Activated CD4-positive, alpha-beta T cell treated with anti-CD3 and anti-CD28 coated beads, Interleukin-2, amount 50 U/mL, for 1 hour (primary cell): ENCODE data around the gene DPP6.

Experiments used
- DNase-seq: peaks from one replicate; pipeline ENCODE4 v3.0.0-alpha.2; 2020

DPP6 gene

GRCh38 chr7:154869436-154869835 is 817.2 kb downstream of the DPP6 start:
- DNase-seq, result no peak

DNA sequence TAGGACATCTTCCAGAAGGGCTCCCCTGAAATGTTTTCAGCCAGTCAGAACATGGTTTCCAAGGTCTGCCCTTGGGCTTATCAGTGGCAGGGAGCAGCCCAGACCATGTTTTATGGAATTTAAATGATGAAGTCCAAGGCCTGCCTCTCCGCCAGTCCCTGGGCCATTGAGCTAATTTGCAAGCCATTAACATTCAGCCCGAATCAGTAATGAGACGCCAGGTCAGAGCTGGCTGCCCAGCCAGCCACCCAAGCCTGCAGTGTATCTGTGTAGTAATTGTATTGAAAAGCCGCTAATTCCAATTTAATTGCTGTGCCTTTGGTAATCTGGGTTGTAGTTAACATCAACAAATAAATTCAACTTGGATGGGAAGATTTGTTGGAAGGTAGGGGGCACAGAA is 819.3 kb downstream of the DPP6 start:
- DNase-seq, result no peak

GRCh38 chr7:154871928-154872750 is 819.9 kb downstream of the DPP6 start:
- no peak for DNase-seq

- DNase-seq, result no peak
Observed at GRCh38 chr7:154872811-154873499, 820.8 kb downstream of the DPP6 start.

GRCh38 chr7:154873500-154874121 is 821.4 kb downstream of the DPP6 start:
- no peak for DNase-seq

DNA sequence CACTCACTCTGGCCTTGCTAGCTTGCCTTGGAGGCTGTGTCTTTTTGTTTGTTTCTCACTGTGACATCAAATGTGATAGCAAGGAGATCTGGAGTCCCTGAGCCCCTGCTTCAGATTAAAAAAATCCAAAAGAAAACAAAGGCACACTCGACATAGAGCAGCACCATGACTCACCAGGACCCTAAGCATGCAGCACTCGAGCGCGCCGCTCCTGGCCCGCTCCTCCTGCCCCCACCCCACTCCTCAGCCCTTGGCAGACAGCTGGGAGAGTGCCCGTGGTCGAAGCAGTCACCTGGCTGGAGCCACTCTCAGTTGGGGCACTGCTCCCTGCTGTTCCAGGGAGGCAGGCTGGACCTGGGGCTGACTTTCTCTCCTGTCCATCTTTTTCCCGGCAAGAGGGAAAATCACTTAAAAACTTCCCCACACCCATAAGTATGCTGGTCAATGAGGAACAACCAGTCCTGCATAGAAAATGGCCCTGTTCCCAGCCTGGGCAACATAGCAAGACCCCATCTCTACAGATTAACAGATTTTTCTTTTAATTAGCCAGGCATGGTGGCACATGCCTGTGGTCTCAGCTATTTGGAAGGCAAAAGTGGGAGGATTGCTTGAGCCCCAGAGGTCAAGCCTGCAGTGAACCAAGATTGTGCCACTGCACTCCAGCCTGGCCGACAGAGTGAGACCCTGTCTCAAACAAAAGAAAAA is 822.4 kb downstream of the DPP6 start:
- no peak for DNase-seq

DNA sequence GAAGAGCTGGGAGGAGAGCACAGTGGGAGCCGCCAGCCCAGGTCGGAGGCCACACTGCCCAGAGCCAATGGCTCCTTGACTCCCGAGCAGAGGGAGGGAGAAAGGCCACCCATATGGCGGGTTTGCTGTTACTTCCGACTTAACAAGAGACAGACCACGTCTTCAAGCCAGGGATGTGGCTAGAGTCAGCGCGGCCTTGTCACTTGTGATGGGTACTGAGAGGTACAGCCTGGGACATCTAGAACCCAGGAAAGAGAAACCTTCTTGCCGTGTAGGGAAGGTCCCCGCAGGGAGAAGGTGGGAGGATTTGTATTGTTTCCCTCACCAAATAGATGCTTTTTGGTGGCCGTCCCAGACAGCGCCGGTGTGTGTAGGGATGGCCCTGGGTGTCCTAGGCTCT is 823.1 kb downstream of the DPP6 start:
- DNase-seq, result no peak

- DNase-seq, result no peak
Observed at GRCh38 chr7:154876516-154876915, 824.3 kb downstream of the DPP6 start.

DNA sequence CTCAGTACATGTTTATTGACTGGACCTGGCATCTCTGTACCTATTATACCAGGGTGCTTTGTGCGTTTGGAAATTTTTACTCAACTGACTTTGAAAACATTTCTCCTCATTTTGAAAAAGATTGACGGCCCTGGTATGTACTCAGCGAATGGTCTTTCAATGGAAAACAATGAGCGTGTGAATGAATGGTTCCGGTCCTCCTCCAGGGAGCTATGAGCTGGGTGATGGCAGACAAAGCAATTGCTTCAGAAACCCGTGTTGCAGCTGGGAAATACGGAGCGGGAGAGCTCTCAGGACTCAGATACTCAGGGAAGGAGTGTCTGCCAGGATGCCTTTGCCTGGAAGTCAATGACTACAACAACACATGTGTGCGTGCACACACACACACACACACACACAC is 824.8 kb downstream of the DPP6 start:
- no peak for DNase-seq

- DNase-seq, result no peak
Observed at GRCh38 chr7:154879629-154880028, 827.4 kb downstream of the DPP6 start.

- DNase-seq, result no peak
Observed at GRCh38 chr7:154880513-154880912, 828.3 kb downstream of the DPP6 start.

- no peak for DNase-seq
Observed at GRCh38 chr7:154881026-154881425, 828.8 kb downstream of the DPP6 start.

DNA sequence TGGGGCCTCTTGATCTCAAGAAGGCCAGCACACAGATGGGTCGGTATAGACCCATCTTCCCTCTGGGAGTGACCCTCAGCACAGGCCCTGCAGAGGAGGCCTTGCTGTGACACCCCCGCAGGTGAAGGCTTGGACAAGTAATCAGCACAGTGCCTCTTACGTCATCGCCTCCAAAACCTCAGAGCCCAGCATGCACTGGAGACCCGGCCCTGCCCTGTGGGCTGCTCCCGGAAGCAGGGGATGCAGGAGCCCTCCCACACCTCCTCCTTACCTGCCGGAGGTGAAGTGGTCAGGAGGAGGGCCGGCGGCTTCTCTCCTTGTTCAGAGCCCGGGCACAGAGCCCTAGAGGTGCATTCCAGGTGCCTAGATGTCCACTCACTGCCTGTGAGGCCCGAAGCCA is 829.3 kb downstream of the DPP6 start:
- no peak for DNase-seq

GRCh38 chr7:154882931-154883474 is 830.8 kb downstream of the DPP6 start:
- DNase-seq, result no peak

- no peak for DNase-seq
Observed at GRCh38 chr7:154884348-154884920, 832.2 kb downstream of the DPP6 start.

GRCh38 chr7:154886591-154886990 is 834.4 kb downstream of the DPP6 start:
- DNase-seq, result no peak

GRCh38 chr7:154888690-154889089 is 836.5 kb downstream of the DPP6 start:
- DNase-seq, result no peak

DNA sequence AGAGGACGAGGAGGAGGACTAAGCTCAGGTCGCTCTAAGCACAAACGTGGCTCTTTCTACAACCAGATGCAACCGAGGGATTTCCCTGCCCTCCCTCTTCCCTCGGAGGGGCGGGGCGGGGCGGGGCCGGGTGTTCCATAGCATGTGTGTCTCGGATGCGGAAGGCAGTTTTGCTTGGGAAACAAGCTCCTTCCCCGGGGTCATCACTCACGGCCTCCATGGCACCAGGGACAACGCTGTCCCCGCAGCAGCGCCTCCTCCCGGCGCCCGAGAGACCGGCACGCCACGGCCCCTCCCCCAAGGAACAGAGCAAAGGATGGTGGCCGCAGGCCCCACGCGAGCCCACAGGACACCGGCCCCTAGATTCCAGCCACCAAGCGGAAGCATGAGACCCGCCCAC is 840.3 kb downstream of the DPP6 start:
- DNase-seq, result no peak

GRCh38 chr7:154896076-154896475 is 843.9 kb downstream of the DPP6 start:
- DNase-seq, result no peak

GRCh38 chr7:154898973-154899855 is 847.0 kb downstream of the DPP6 start:
- DNase-seq, result no peak

DNA sequence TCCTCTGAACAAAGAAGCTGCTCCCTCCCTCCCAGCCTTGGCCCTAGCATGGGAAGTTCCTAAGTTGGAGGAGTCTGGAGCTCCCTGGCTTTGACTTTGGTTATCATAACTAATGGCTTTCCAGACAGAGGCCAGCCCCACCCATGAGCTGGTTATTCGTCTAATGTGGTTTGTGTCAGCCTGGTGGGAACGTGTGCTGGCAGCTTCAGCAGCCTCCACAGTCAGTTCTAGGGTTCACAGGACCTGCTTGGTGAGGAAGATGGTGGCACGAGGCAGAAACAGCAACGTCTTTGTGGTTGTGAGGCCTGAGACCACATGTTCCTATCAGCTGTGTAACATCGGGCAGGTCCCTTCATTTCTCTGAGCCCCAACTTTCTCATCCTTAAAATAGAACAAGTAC is 847.7 kb downstream of the DPP6 start:
- DNase-seq, result no peak
